GM12892 (cell line): ENCODE results near the gene MGST1.

Source experiments
- POLR2A ChIP-seq: IDR thresholded peaks from 2 replicates; pipeline ENCODE4 v1.6.1; 2011; ENCODE audit warnings: low read depth, low read length, control low read depth
- POLR2AphosphoS5 ChIP-seq: IDR thresholded peaks from 2 replicates; pipeline ENCODE4 v1.6.1; 2011; ENCODE audit warnings: low read depth, low read length, control low read depth

- no peak for TF ChIP-seq POLR2A
- no peak for TF ChIP-seq POLR2AphosphoS5
These were observed 40.5 kb downstream of the MGST1 start for GRCh38 chr12:16387919-16388318.
